Fibroblast of mammary gland (primary cell): ENCODE results near the gene MUC5AC.

ENCODE experiments used
- DNase-seq: peaks from one replicate; pipeline ENCODE4 v3.0.0-alpha.2; 2010; ENCODE audit warnings: low read depth
- H3K4me3 ChIP-seq: 2 replicates; pipeline ENCODE4 v1.5.1; 2011; ENCODE audit warnings: low read depth, mild to moderate bottlenecking, low read length, moderate library complexity; ENCODE audit not compliant: control insufficient read depth
- CTCF ChIP-seq: conservative IDR thresholded peaks from 2 replicates; pipeline ENCODE4 v1.5.1; 2011; ENCODE audit warnings: low read depth, low read length, inconsistent platforms; ENCODE audit not compliant: control insufficient read depth, insufficient read depth

Gene MUC5AC

DNA sequence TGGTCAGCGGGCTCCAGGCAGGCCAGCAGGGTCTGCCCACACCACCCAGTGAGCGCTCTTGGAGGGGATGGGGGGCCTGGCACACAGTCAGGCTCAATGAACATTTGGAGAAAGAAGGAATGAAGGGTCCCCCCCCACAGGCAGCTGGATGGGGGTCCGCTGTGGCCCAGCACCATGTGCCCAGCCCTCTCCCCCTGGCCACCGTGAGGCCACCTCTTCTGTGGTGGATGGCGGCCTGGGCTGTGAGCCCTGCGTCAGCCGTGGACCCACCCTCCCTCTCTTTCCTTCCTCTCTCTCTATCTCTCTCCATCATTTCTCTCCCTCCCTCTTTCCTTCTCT, 35.1 kb upstream of the MUC5AC start:
- DNase-seq = no peak
- TF ChIP-seq CTCF = no peak
- H3K4me3 ChIP-seq = no peak overlapping the region

DNA sequence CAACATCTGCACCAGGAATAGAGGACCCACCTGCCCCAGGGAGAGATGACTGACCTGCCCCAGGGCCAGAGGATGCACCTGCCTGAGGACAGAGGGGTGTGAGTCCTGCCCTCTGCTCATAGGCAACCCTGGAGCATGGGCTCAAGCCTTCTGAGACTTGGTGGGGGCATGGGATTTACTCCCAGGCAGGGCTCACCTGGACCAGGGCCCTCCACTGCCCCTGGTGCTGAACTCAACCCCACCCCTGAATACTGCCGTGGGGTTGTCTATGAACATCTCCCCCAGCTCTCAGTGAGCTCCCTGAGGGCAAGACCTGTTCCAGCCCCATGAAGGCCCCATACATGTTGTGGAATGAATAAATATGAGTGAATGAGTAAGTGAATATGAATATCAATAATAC, 33.8 kb upstream of the MUC5AC start:
- no peak for DNase-seq
- no peak overlapping the region for H3K4me3 ChIP-seq
- no peak for TF ChIP-seq CTCF

- no peak overlapping the region for H3K4me3 ChIP-seq
- no peak for DNase-seq
These were observed 31.9 kb upstream of the MUC5AC start for GRCh38 chr11:1125803-1126202.

DNA sequence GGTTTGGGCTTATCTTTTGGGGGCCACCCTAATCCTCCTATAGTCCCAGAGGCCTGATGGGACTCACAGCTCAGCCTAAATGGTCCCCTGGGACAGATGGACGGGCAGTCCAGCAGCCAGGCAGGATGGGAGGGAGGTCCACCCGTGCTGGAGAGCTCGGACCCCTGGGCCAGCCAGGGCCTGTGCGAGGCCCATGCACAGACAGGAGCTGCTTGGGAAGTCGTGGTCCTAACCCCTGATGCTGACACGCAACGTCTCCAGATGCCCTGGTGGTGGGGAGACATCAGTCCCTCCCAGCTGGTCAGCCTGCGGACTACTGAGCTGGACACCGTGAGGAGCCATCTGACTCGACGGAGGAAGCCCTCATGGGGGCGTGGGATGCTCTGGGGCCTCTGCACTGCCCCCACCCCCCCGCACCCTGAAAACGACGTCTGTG, 31.2 kb upstream of the MUC5AC start:
- no peak overlapping the region for H3K4me3 ChIP-seq
- TF ChIP-seq CTCF = no peak
- no peak for DNase-seq

More at GRCh38 chr11:1125803-1126202, 31.9 kb upstream of the MUC5AC start:
- no peak for TF ChIP-seq CTCF

- no peak for TF ChIP-seq CTCF
- H3K4me3 ChIP-seq = no peak overlapping the region
- DNase-seq = no peak
These were observed 30.7 kb upstream of the MUC5AC start for GRCh38 chr11:1126935-1127663.

GRCh38 chr11:1127664-1128162, 30.0 kb upstream of the MUC5AC start:
- TF ChIP-seq CTCF = no peak
- no peak overlapping the region for H3K4me3 ChIP-seq
- DNase-seq = no peak
